C1 segment of cervical spinal cord (tissue), 14 donors: ENCODE measurements around the gene FOXA1.

Experiments used
- DNase-seq, 14 donors: peaks; one replicate each; lab custom pipeline; 2025; lab: John Stamatoyannopoulos, UW

Gene FOXA1

GRCh38 chr14:37602605-37603453 lies 7.8 kb upstream of the FOXA1 start:
- no peak for DNase-seq

GRCh38 chr14:37601865-37602264 lies 6.8 kb upstream of the FOXA1 start:
- DNase-seq, result no peak

DNA sequence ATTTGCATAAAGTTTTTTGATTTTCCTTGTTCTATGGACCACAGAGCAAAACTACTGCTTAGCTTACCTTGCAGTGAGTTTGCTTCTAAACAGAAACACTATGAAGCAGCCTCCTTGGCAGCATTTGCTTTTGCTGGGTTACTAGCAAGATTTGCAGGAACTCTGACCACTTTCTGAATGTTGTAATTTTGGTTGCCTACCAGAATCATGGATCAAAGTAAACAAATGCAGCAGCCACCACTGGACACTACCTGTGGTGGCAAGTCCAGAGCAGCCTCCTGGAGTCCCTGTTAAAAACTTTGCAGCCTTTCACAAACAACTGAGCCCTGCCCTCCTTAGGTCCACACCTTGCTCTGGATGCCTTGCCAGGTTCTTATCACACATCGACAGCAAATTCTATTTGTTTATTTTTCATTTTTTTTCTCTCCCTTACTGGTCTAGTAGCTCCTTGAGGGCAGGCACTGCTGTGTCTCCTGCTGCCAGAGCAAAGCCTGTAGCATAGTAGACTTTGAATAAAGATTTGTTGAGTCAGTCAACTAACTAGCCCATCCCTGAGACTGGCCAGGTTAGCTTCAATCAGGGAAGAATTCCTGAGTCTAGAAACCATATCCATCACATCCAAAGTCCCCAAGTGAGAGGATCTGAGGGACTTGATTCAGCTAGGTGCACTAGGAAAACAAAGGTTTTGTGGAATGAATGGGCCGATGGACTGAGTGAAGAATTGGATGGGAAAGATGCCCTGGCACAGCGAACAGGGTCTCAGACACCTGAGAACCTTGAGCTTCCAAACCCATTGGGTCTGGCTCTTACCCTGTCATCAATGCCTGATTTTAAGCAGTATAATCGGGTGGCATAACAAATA lies 6.1 kb upstream of the FOXA1 start:
- DNase-seq, result no peak

DNA sequence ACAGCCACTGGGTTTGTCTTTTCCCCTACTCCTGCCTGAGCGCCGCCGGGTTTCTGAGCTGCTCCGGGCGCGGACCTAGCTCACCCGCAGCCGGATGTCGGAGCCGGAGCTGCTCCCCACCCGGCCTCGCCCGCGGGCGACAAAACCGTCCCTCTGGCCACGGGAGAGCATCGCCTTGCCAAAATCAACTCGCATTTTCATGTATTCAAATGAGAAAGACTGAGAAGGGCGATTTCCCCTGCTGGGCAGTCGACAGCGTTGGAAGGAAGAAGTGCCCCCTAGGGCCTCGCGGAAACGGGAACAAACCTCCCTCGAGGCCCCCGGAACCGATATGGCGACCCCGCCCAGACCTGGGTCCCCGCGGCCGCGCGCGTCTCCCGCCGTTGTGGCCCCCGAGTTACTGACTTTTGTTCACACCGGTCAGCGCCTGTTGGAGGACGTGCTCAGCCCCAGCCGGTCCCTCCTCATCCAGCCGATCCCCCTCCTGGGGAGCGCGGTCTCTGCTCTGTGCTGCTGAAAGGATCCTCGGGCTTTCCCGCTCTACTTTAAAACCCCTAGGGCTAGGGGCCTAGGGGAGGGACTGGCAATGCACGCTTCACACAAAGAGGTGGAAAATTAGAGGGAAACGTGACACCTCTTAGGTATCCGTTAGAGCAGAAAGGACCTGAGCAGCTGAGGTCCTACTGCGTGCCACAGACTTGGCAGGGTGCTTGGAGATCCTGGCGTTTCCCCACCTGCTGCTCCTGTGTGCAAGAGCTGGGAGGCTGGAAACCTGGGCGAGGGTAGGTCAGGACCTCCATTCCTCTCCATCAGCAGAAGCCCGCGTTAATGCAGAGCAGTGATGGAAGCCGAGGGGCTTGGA lies 4.7 kb upstream of the FOXA1 start:
- DNase-seq, result no peak

DNA sequence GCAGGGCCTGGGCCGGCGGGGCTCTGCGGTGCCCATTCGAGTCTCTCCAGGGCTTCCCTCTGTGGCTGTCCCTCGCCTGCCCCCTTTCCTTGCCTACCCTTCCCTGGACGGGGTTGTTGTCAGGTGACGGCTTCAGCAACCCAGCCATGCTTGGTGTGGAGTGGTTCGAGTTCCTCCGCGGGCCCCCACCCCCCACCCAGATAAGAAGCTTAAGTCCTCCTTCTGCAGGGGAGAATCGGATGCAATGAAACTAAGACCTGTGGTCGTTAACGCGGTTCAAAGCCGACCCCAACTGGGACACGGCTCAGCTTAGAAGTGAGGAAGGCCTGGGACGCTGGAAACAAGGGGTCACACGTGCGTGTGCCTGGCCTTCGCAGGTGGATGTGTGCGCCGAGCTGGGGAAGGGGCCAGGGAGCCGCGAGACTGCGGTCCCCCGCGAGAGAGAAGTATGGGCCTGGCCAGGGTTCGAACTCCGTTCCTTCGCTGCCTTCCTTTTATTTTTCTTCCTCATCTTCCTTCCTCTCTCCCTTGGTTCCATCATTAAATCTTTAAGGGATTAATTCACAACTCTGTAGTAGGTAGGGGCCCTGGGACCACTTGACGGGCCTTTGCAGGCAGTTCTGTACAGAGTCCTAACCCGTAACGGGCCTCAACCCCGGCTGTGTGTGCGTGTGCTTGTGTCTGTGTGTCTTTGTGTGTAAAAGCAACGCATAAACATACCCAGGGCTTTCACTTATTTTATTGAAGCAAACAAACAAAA lies 3.9 kb upstream of the FOXA1 start:
- no peak for DNase-seq

DNA sequence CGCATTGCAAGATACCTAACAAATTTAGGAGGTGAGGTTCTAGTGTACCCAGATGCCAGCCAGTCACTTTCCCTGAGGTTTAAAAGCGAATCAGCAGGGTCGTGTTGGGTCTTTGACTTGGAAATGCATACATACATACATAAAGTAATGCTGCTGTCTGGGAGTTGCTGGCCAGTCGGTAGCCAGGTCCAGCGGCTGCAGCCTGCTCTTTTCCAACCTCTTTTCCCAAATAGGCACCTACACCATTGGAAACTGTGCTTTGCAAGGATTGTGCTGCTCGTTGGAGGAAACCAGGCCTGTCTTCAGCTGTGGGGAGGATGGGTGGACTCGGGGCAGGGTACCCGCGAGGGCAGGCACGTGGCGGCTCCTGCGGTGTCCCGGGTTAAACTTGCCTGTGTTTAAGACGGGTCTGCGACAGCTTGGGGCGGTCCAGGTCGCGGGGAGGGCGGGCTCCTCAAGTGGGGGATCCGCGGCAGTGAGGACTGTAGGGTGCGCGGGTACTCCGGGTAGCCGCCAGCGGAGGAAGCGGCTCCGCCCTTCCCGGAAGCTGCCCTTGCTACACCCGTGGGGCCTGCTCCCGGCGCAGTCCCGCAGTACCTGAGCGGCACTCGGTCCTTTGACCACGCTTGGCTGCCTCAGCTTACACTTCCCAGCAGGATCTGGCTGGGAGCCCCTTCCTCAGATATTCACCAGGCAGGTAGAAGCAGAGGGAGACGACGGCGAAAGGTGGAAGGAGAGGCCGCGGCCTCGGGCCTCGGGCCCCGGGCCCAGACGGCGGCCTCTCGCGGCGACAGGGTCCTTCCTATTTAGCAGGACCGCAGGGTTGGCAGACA lies 3.1 kb upstream of the FOXA1 start:
- DNase-seq, result no peak

- DNase-seq, result no peak
These were observed 2.5 kb upstream of the FOXA1 start for GRCh38 chr14:37597538-37597913.

GRCh38 chr14:37596790-37597472 lies 1.9 kb upstream of the FOXA1 start:
- DNase-seq, result no peak

DNA sequence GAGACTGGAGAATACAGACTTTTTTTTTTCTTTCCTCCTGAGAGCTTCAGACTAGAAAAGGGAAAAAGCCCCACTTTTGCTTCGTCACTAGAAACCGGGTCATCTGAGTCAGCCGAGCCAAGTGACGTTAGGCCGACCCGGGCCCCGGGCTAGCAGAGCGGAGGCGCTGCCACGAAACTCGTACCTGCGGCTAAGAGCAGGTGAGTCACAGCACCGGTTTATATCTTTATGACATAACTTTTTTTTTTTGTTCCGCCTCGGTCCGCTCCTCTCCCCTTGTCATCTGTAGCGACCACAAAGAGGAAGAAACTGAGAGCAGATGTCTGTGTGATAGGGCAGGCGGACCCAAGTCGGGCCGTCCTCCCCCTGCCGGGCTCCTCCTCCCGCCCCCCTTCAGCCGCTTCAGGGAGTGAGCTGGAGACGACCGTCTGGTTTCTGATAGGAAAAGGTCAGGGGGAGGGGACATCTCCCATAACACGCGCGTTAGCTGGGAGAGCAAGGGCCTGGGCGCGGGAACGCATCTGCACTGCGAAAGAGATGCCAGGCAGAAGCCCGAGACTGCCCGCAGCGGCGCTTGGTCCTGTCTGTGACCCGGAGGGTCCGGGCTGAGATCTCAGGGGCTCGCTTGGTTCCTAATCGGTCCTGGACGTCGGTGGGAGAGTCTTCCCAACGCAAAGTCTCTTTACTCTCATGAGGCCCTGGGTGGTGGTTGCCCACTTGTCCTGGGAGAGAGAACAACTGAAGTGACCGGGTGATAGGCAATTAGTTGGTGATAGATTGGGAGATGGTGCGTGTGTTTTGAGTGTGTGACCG lies 966 bp upstream of the FOXA1 start:
- DNase-seq, result no peak

DNA sequence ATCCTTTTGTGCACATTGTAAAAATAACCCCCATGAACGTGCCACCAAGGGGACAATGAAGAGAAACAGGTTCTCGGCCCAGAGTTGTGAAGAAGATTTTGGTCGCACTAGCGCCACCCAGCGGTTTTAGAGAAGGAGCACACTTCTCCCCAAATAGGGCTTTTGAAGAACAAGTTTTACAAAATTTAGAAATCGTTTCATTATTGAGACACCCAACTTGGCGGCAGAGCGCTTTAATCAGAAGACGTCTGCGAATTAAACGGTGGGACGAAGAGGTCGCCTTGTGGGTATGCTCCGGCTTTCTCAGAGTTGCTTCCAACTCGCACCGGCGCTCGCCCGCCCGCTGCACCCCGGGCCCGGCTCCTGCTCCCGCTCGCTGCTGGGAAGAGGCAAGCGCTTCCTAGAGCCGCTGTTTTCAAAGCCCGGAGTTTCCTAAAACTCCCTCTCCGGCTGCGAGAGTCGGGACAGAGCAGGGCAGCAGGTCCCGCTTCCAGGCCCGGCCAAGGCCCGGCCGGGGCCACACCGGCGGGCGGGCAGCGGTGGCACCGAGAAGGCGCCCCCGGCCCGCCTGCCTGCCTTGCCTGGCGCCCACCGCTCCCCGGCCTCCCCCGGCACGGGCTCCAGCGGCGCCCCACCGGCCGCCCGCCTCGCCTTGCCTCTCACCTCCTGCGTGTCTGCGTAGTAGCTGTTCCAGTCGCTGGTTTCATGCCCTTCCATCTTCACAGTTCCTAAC lies 645 bp downstream of the FOXA1 start:
- peak in 4 of 14 donors; percentile 12 to 35 (median 16) for DNase-seq

- no peak for DNase-seq
These were observed 1.4 kb downstream of the FOXA1 start for GRCh38 chr14:37593511-37594237.

DNA sequence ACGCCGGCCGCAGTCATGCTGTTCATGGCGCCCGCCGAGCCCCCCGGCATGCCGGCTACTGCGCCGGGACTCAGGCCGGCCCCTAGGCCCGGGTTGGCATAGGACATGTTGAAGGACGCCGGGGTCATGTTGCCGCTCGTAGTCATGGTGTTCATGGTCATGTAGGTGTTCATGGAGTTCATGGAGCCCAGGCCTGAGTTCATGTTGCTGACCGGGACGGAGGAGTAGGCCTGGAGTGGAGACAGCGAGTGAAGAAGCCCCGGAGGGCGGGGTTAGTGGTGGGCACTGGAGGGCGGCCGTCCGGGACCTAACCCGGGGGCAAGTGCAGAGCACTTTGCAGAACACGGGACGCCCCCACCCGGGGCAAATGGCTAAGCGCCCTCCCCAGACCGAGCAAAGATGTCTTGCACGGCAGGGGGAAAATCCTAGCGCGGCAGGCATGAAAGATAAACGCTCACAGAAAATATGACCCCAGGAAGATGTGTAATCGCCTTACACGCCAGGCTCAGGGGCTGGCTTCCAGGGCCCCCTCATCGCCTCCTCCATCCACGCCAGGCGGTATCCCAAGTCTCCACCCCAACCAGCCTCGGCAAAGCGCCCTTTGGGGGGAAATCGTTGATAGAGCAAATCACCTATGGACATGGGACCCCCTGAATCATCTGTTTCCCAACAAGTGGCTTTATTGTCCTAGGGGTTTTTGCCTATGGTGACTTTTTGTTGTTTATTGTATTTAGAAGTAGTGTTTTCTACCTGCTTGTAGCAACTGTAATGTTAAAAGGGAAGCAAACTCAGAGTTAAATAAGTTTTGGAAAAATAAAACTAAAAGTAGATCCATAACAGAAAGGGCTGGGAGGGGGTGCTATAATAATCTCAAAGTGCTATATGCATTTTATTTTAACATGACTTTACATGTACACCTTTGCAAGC lies 2.3 kb downstream of the FOXA1 start:
- DNase-seq, result no peak

DNA sequence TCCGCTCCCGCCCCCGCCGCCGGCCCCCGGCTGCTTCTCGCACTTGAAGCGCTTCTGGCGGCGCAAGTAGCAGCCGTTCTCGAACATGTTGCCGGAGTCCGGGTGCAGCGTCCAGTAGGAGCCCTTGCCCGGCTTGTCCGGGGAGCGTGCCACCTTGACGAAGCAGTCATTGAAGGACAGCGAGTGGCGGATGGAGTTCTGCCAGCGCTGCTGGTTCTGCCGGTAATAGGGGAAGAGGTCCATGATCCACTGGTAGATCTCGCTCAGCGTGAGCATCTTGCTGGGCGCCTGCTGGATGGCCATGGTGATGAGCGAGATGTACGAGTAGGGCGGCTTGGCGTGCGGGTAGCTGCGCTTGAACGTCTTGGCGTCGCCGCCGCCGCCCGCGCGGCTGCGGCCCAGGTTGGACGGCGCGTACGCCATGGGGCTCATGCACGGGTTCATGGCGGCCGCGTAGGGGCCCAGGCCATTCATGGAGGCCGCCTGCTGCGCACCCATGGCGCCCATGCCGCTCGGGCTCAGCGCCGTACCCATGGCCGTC lies 3.0 kb downstream of the FOXA1 start:
- no peak for DNase-seq

DNA sequence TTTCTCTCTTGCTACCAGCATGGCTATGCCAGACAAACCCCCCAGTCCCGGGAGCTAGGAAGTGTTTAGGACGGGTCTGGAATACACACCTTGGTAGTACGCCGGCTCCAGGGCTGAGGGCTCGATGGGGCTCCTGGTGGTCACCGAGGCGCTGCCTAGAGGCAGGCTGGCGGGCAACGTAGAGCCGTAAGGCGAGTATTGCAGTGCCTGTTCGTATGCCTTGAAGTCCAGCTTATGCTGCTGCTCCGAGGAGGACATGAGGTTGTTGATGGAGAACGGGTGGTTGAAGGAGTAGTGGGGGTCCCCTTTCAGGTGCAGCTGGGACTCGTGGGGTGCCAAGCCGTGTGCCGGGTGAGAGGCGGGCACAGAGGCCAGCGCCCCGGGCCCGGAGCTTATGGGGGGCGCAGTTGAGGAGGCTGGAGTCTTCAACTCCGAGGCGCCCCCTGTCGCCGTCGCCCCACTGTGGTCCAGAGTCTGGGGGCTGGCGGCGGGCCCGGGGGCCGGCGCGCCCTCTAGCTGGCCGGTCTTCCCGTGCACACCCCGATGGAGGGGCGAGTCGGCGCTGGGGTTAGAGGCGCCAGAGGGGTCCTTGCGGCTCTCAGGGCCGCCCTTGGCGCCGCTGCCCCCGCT lies 3.6 kb downstream of the FOXA1 start:
- DNase-seq, result no peak

DNA sequence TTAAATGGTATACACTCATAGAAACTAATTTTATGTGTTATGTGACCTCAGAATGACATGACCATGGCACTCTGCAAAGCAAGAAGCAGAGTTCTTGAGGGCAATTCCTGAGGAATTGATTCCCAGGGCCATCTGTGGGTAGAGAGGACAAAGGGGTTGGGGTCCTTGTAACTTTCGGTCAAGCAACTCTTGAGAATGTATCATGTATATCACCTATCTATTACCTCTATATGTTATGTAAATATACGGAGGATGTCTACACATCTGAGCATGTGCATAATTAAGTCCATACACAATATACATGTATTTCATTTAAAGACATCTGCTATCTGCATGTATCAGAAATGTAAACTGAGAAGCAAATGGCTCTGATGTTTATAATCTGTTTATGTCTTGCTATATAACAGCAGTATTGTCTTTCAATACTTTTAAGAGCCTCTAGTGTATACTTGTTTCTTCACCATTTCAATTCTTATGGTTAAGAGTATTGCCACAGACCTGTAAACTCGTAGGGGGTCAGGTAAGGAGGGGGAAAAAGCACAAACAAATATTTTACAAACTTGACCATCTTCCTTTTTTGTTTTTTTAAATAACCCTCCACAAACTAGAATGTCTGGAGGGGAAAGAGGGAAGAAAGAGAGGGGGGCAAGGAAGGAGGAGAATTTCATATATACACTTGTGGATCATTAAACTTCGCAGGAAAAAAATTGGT lies 4.5 kb downstream of the FOXA1 start:
- DNase-seq, result no peak
